OCI-LY7 (cell line): ENCODE measurements around the gene MCTP2. TPM values are rescaled to one million over a fixed set of nuclear protein-coding genes. Genes with fewer than 3 reads are reported as not detected.
A peak's percentile ranks its signal among the peaks of the same experiment; 100 is the strongest.

Experiments used
- BruUV-seq: library from RNA; stranded (reverse); fragments of 400-500 nt; replicated peaks from 2 replicates; lab custom pipeline; 2021; lab: Mats Ljungman, UMichigan
- CTCF ChIA-PET: fragments of 300-600 bp; sonication (Branson Sonifier 250); formaldehyde crosslinking; loops from one replicate; lab custom pipeline; 2022; ENCODE audit warnings: antibody characterized with exemption; ENCODE audit not compliant: unreplicated experiment; lab: Charles Lee
- POLR2A ChIA-PET: fragments of 300-600 bp; sonication (Branson Sonifier 250); formaldehyde crosslinking; loops from one replicate; lab custom pipeline; 2022; ENCODE audit warnings: antibody characterized with exemption; lab: Charles Lee
- DNase-seq: peaks from one replicate; pipeline ENCODE4 v3.0.0-alpha.2; 2015; ENCODE audit warnings: low spot score
- H2AFZ ChIP-seq: fragments of 200-600 bp; sonication (generic), shearing (Covaris generic); 2 replicates; pipeline ENCODE4 v1.6.1; 2014; ENCODE audit warnings: mild to moderate bottlenecking, antibody characterized with exemption, low read length, moderate library complexity
- H3K27ac ChIP-seq: fragments of 200-600 bp; sonication (generic); 2 replicates; pipeline ENCODE4 v1.5.1; 2014; ENCODE audit warnings: mixed run types, low read depth, mild to moderate bottlenecking, moderate library complexity, low read length, inconsistent platforms; ENCODE audit not compliant: poor library complexity, severe bottlenecking
- H3K36me3 ChIP-seq: fragments of 200-600 bp; sonication (generic); 2 replicates; pipeline ENCODE4 v1.6.1; 2014; ENCODE audit warnings: mild to moderate bottlenecking, antibody characterized with exemption, low read length, moderate library complexity, mixed read lengths; ENCODE audit not compliant: insufficient read depth
- H3K4me1 ChIP-seq: fragments of 200-600 bp; sonication (generic); 2 replicates; pipeline ENCODE4 v1.5.1; 2014; ENCODE audit warnings: mild to moderate bottlenecking, low read length; ENCODE audit not compliant: insufficient read depth, poor library complexity, severe bottlenecking
- H3K4me2 ChIP-seq: fragments of 200-600 bp; sonication (generic); 2 replicates; pipeline ENCODE4 v1.6.1; 2014; ENCODE audit warnings: mild to moderate bottlenecking, low read length
- H3K4me3 ChIP-seq: fragments of 200-600 bp; sonication (generic); 2 replicates; pipeline ENCODE4 v1.5.1; 2014; ENCODE audit warnings: mild to moderate bottlenecking, low read depth, low read length; ENCODE audit not compliant: poor library complexity, severe bottlenecking
- H3K79me2 ChIP-seq: fragments of 200-600 bp; sonication (generic); 2 replicates; pipeline ENCODE4 v1.6.1; 2016; ENCODE audit warnings: low read depth, mild to moderate bottlenecking, low read length, moderate library complexity, mixed read lengths; ENCODE audit not compliant: insufficient read depth
- H3K9me2 ChIP-seq: fragments of 200-600 bp; sonication (generic); 2 replicates; pipeline ENCODE4 v1.6.1; 2016; ENCODE audit warnings: mild to moderate bottlenecking, low read length, mixed read lengths; ENCODE audit not compliant: insufficient read depth
- H3K9me3 ChIP-seq: fragments of 200-600 bp; sonication (generic); 2 replicates; pipeline ENCODE4 v1.6.1; 2014; ENCODE audit warnings: mild to moderate bottlenecking, mixed run types, low read length, mixed read lengths
- H4K20me1 ChIP-seq: fragments of 200-600 bp; sonication (generic); 2 replicates; pipeline ENCODE4 v1.6.1; 2014; ENCODE audit warnings: mild to moderate bottlenecking, antibody characterized with exemption, low read length, moderate library complexity, mixed read lengths; ENCODE audit not compliant: insufficient read depth
- CTCF ChIP-seq: fragments of 200-600 bp; sonication (generic); conservative IDR thresholded peaks from 2 replicates; pipeline ENCODE4 v1.5.1; 2014; ENCODE audit warnings: mild to moderate bottlenecking, antibody characterized with exemption, low read length, moderate library complexity, mixed read lengths
- EZH2phosphoT487 ChIP-seq: fragments of 200-600 bp; sonication (generic); IDR thresholded peaks from 2 replicates; pipeline ENCODE4 v1.6.1; 2018; ENCODE audit warnings: low read depth, borderline replicate concordance, mild to moderate bottlenecking, mixed run types, antibody characterized with exemption, low read length, moderate library complexity, mixed read lengths
- intact Hi-C: fragments of 100-400 bp; cut with micrococcal nuclease; formaldehyde crosslinking; loops from one replicate; pipeline ENCODE4 v1.10.0; 2022; ENCODE audit not compliant: unreplicated experiment
- total RNA-seq, 2 experiments: library from RNA; depleted of rRNA in 1 of 2; stranded (reverse); fragments of >200 nt in 1 of 2; shearing (Covaris generic) in 1 of 2; gene quantifications; 2 replicates each; pipeline ENCODE4 v1.2.3, GENCODE V29; 2014 to 2022

Gene MCTP2
- total RNA-seq, 2 experiments from 2014 or later, result 73.2 to 90.6 TPM

- H3K4me2 ChIP-seq, result peak overlapping the region; percentile 98
- ChIA-PET CTCF (interaction anchor here (1.0 to 1.6 kb wide), 3 partner anchors 31 to 93 kb away, joined by 3 to 4 read pairs (median 4); no protein-coding TSS in a partner anchor), POLR2A (interaction anchor here (0.5 to 8.9 kb wide), 22 partner anchors 8 to 196 kb away, joined by 3 to 80 read pairs (median 5); no protein-coding TSS in a partner anchor)
- H3K4me1 ChIP-seq, result peaks cover 62% of the 10 kb centered on the region
- no TSS peak for BruUV-seq
- H3K79me2 ChIP-seq, result peaks cover 42% of the 10 kb centered on the region
- peaks cover 18% of the 10 kb centered on the region for H4K20me1 ChIP-seq
- no peaks in the 10 kb centered on the region for H3K9me3 ChIP-seq
- peak overlapping the region; percentile 72 for H2AFZ ChIP-seq
- H3K36me3 ChIP-seq, result peaks cover 3% of the 10 kb centered on the region; the same call in 1 of the 2 replicates
- TF ChIP-seq EZH2phosphoT487, result no peak
- no peak for TF ChIP-seq CTCF
- no peak for DNase-seq
- intact Hi-C loops, result loop anchor here (2.0 kb wide), 2 partner anchors 65 to 67 kb away; no protein-coding TSS in a partner anchor
- peak overlapping the region; percentile 86 for H3K4me3 ChIP-seq
- H3K9me2 ChIP-seq, result no peaks in the 10 kb centered on the region
- no peak overlapping the region for H3K27ac ChIP-seq
Observed at GRCh38 chr15:94229591-94230369, 1.6 kb upstream of the MCTP2 start.

- no TSS peak for BruUV-seq
- H3K9me2 ChIP-seq, result no peaks in the 10 kb centered on the region
- TF ChIP-seq CTCF (no peak), EZH2phosphoT487 (no peak)
- peak overlapping the region; percentile 81 for H3K27ac ChIP-seq
- peaks cover 61% of the 10 kb centered on the region for H3K4me1 ChIP-seq
- intact Hi-C loops, result loop anchor here (2.0 kb wide), 2 partner anchors 66 kb away; no protein-coding TSS in a partner anchor
- H3K4me3 ChIP-seq, result peak overlapping the region; percentile 86
- H2AFZ ChIP-seq, result peak overlapping the region; percentile 72
- H3K9me3 ChIP-seq, result no peaks in the 10 kb centered on the region
- H3K79me2 ChIP-seq, result peaks cover 49% of the 10 kb centered on the region
- ChIA-PET CTCF (interaction anchor here (1.0 to 1.6 kb wide), 3 partner anchors 30 to 93 kb away, joined by 3 to 4 read pairs (median 4); no protein-coding TSS in a partner anchor), POLR2A (interaction anchor here (0.7 to 8.9 kb wide), 21 partner anchors 9 to 164 kb away, joined by 3 to 80 read pairs (median 7); no protein-coding TSS in a partner anchor)
- H3K36me3 ChIP-seq, result peaks cover 3% of the 10 kb centered on the region; the same call in 1 of the 2 replicates
- DNase-seq, result no peak
- peaks cover 18% of the 10 kb centered on the region for H4K20me1 ChIP-seq
- H3K4me2 ChIP-seq, result peak overlapping the region; percentile 98
Observed at GRCh38 chr15:94230431-94230882, 904 bp upstream of the MCTP2 start.
